Upper lobe of left lung (tissue), 4 donors: ENCODE measurements around the gene KAT6B.

ENCODE experiments used
- CTCF ChIP-seq, 6 experiments: fragments of 450-650 bp in 4 of 6; fragments of 200-600 bp in 2 of 6; sonication (generic) in 2 of 6; IDR thresholded peaks; one replicate each; pipeline ENCODE4 v1.5.1; 2016 to 2019; ENCODE audit warnings: antibody characterized with exemption in 6 of 6
- EP300 ChIP-seq, 4 donors: sonication (generic); formaldehyde crosslinking; IDR thresholded peaks; one replicate each; pipeline ENCODE4 v1.5.1; 2017; ENCODE audit warnings: antibody characterized with exemption in 4 of 4, control low read depth in 2 of 4

DNA sequence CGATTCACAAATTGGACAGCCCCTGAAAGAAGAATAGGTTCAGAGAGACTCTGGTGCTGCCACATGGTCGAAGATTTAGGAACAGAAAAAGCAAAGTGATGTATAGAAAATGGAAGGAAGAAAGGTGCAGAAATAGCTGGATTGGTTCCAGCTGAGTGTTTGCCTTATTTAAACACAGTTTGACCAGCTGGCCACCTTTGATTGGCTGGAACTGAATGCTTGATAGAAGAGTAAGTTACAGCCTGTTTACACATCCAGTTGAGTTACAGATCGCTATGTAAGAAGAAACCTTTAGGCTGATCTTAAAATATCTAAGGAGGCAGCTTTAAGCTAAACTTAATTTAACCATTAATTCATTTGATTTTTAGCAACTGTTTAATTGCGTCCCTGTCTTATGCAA lies 40.3 kb upstream of the KAT6B start:
- TF ChIP-seq CTCF (IDR thresholded peaks at IDR 0.05), result no peak
- no peak for TF ChIP-seq EP300 (IDR thresholded peaks at IDR 0.05)
